HG02970 (cell line): ENCODE results near the gene RPS28.

Source experiments
- ATAC-seq: cut with Tn5 transposase; IDR thresholded peaks from one replicate; pipeline ENCODE4 v1.9.1; 2021; ENCODE audit warnings: mild to moderate bottlenecking, moderate library complexity, moderate number of reproducible peaks; ENCODE audit not compliant: unreplicated experiment, low FRiP score

Gene RPS28

GRCh38 chr19:8370176-8371010, 49.1 kb downstream of the RPS28 start:
- no peak for ATAC-seq

- no peak for ATAC-seq
These were observed 49.9 kb downstream of the RPS28 start for GRCh38 chr19:8371011-8371804.
